Heart right ventricle (tissue), 16 donors: ENCODE measurements around the gene NAA10. TPM values are rescaled to one million over a fixed set of nuclear protein-coding genes. Genes with fewer than 3 reads are reported as not detected.

Experiments
- ATAC-seq, 8 donors: fragments of 200-7000 bp; cut with Tn5 transposase; one replicate each; pipeline ENCODE4 v1.9.1; 2020; ENCODE audit warnings: mild to moderate bottlenecking in 8 of 8, moderate library complexity in 8 of 8, moderate number of reproducible peaks in 1 of 8
- DNase-seq, 2 donors: peaks; one replicate each; pipeline ENCODE4 v3.0.0-alpha.2; 2020
- H3K27ac ChIP-seq, 10 donors: fragments of 200-600 bp; sonication (generic) in 2 of 10; one replicate each; pipeline versions ENCODE4 v1.5.0 to v1.8.0; 2020 to 2022; ENCODE audit warnings: mild to moderate bottlenecking in 3 of 10
- H3K27me3 ChIP-seq, 7 donors: fragments of 200-600 bp; one replicate each; pipeline ENCODE4 v1.8.0; 2021 to 2022; ENCODE audit warnings: mild to moderate bottlenecking in 2 of 7
- H3K36me3 ChIP-seq, 9 donors: fragments of 200-600 bp; sonication (generic) in 1 of 9; one replicate each; pipeline versions ENCODE4 v1.5.0 to v1.8.0; 2020 to 2022; ENCODE audit warnings: mild to moderate bottlenecking in 2 of 9
- H3K4me1 ChIP-seq, 9 donors: fragments of 200-600 bp; sonication (generic) in 1 of 9; one replicate each; pipeline versions ENCODE4 v1.5.0 to v1.8.0; 2020 to 2022; ENCODE audit warnings: mild to moderate bottlenecking in 4 of 9
- H3K4me3 ChIP-seq, 10 donors: fragments of 200-600 bp; sonication (generic) in 2 of 10; one replicate each; pipeline versions ENCODE4 v1.5.0 to v1.8.0; 2020 to 2022; ENCODE audit warnings: mild to moderate bottlenecking in 7 of 10, moderate library complexity in 2 of 10
- H3K9me3 ChIP-seq, 11 donors: fragments of 200-600 bp in 10 of 11; sonication (generic) in 2 of 11; one replicate each; pipeline versions ENCODE4 v1.5.0 to v1.8.0; 2013 to 2022; ENCODE audit warnings: mild to moderate bottlenecking in 2 of 11, control low read depth in 1 of 11, moderate library complexity in 1 of 11
- WGBS, 2 donors: extraction: QIAGEN DNeasy Blood & Tissue Kit; methylation state at CpG; one replicate each; pipeline ENCODE4 v1.1.7; 2013; ENCODE audit warnings: inconsistent platforms in 1 of 2; 5-methylcytosine and 5-hydroxymethylcytosine counted together
- intact Hi-C, 10 donors: fragments of 100-400 bp; cut with DNase I; formaldehyde crosslinking; loops; one replicate each; pipeline versions ENCODE4 v1.11.1 to v1.14.2; 2022
- polyA plus RNA-seq, 2 donors: library from polyadenylated mRNA; stranded (reverse); fragments of 200-250 nt; gene quantifications; one replicate each; pipeline ENCODE4 v1.2.3, GENCODE V29; 2013
- total RNA-seq, 10 donors: library from RNA; stranded (reverse); fragmentation: NEBNext Ultra II Directional in 3 of 10; extraction: Animal tissue kit (Norgen Biotek cat#: 25700) in 3 of 10; gene quantifications; one replicate each; pipeline versions ENCODE4 v1.2.1 to v1.2.4, GENCODE V29; 2021 to 2023
- TF ChIP-seq, protein P1 (sequence below), 9 donors: fragments of 200-600 bp; sonication (generic) in 2 of 9; IDR thresholded peaks; one replicate each; pipeline versions ENCODE4 v1.5.0 to v1.8.0; 2021 to 2022; ENCODE audit warnings: antibody characterized with exemption in 9 of 9, mild to moderate bottlenecking in 5 of 9, moderate library complexity in 1 of 9
- donor health status: Arrhythmogenic right ventricular cardiomyopathy.
- donor health status: ischemic (EF 13 %, LVEDD 7.1; RV severe dilation, severe dysfunction).
- donor health status: healthy with polysubstance abuse.
- donor health status: DM: no; HTN: yes; CAD: no.
- donor health status: DM: no; HTN: no; CAD: no.
- donor health status: ischemic (EF 25% LVEDD 6.9; RV normal size, moderate dysfunction).
- donor health status: ischemic (EF 25% LVEDD 5.7; RV mildly dilated, moderate dysfunction).
- donor health status: healthy.
- donor health status: DM: yes; HTN: yes; CAD: no.
- donor health status: Ischemic cardiomyopathy.
- donor health status: ischemic (EF 35%, LVEDD 5.7; RV mildly dilated, moderate dysfunction).
- donor health status: nonischemic (EF 11% LVEDD 7.7; RV severe dilation, severe dysfunction).
- donor health status: DM: yes; HTN: yes; CAD: no.
- donor health status: PGD.
- donor health status: ischemic (EF 29% LVEDD 5.4; RV normal size, mild dysfunction).
- donor health status: nonischemic (EF 23%, LVEDD 6.1; RV moderate dilation, normal function).

Gene NAA10
- total and polyA plus RNA-seq, 12 donors: 46.9 to 228 (median 62.2) TPM

- TF ChIP-seq, protein P1, sequence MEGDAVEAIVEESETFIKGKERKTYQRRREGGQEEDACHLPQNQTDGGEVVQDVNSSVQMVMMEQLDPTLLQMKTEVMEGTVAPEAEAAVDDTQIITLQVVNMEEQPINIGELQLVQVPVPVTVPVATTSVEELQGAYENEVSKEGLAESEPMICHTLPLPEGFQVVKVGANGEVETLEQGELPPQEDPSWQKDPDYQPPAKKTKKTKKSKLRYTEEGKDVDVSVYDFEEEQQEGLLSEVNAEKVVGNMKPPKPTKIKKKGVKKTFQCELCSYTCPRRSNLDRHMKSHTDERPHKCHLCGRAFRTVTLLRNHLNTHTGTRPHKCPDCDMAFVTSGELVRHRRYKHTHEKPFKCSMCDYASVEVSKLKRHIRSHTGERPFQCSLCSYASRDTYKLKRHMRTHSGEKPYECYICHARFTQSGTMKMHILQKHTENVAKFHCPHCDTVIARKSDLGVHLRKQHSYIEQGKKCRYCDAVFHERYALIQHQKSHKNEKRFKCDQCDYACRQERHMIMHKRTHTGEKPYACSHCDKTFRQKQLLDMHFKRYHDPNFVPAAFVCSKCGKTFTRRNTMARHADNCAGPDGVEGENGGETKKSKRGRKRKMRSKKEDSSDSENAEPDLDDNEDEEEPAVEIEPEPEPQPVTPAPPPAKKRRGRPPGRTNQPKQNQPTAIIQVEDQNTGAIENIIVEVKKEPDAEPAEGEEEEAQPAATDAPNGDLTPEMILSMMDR (IDR thresholded peaks at IDR 0.05): peak in 7 of 9 donors; percentile 7 to 46 (median 22)
- Histone ChIP-seq H3K27ac (peak overlapping the region; percentile 94 to 99 (median 97)), H3K4me1 (peaks cover 0 to 65% (median 49%) of the 10 kb centered on the region in 9 donors), H3K4me3 (peak overlapping the region; percentile 44 to 71 (median 60)), H3K9me3 (no peaks in the 10 kb centered on the region), H3K27me3 (peaks cover 0 to 36% (median 0%) of the 10 kb centered on the region in 7 donors), H3K36me3 (peaks cover 0 to 35% (median 0%) of the 10 kb centered on the region in 9 donors)
- WGBS, 2 donors: 0 to 1% methylated on average over 39 to 65 of the region's 76 CpGs
- intact Hi-C loops: loop anchor here in 4 of 10 donors (10.0 kb wide), 2 partner anchors 113 to 133 kb away; partner anchors contain the start of genes IDH3G (in 3 of the 4) and SSR4 (in 3 of the 4)
- DNase-seq (peak; percentile 92 to 94), ATAC-seq (peak; percentile 90 to 95 (median 93))
Measured at GRCh38 chrX:153927922-153928760, 6.7 kb downstream of the NAA10 start.

GRCh38 chrX:153927672-153927921, 7.2 kb downstream of the NAA10 start:
- Histone ChIP-seq H3K4me1 (peaks cover 0 to 67% (median 52%) of the 10 kb centered on the region in 9 donors), H3K27me3 (peaks cover 0 to 42% (median 0%) of the 10 kb centered on the region in 7 donors), H3K27ac (peak overlapping the region; percentile 94 to 99 (median 97)), H3K9me3 (no peaks in the 10 kb centered on the region), H3K4me3 (peak overlapping the region; percentile 44 to 71 (median 60)), H3K36me3 (peaks cover 0 to 31% (median 0%) of the 10 kb centered on the region in 9 donors)
- DNase-seq (no peak), ATAC-seq (peak in 3 of 8 donors; percentile 0 to 3 (median 1))
- intact Hi-C loops: loop anchor here in 4 of 10 donors (10.0 kb wide), 2 partner anchors 113 to 133 kb away; partner anchors contain the start of genes IDH3G (in 3 of the 4) and SSR4 (in 3 of the 4)
- WGBS, 2 donors: 0% methylated on average over 7 to 8 of the region's 8 CpGs
- TF ChIP-seq, protein P1 (IDR thresholded peaks at IDR 0.05): no peak

GRCh38 chrX:153926858-153927671, 7.8 kb downstream of the NAA10 start:
- WGBS, 2 donors: 11% methylated on average over 25 to 31 of the region's 31 CpGs
- Histone ChIP-seq H3K27me3 (peaks cover 0 to 43% (median 0%) of the 10 kb centered on the region in 7 donors), H3K9me3 (no peaks in the 10 kb centered on the region), H3K4me3 (peak overlapping the region; percentile 44 to 71 (median 60)), H3K27ac (peak overlapping the region; percentile 94 to 99 (median 97)), H3K36me3 (peaks cover 0 to 25% (median 0%) of the 10 kb centered on the region in 9 donors), H3K4me1 (peaks cover 0 to 73% (median 57%) of the 10 kb centered on the region in 9 donors)
- intact Hi-C loops: loop anchor here in 4 of 10 donors (10.0 kb wide), 2 partner anchors 112 to 132 kb away; partner anchors contain the start of genes IDH3G (in 3 of the 4) and SSR4 (in 3 of the 4)
- TF ChIP-seq, protein P1 (IDR thresholded peaks at IDR 0.05): no peak
- DNase-seq (peak; percentile 46 to 52), ATAC-seq (peak in 7 of 8 donors; percentile 4 to 30 (median 10))

GRCh38 chrX:153926552-153926857, 8.3 kb downstream of the NAA10 start:
- TF ChIP-seq, protein P1 (IDR thresholded peaks at IDR 0.05): no peak
- peaks cover 0 to 78% (median 57%) of the 10 kb centered on the region in 9 donors for H3K4me1 ChIP-seq
- intact Hi-C loops: loop anchor here in 4 of 10 donors (10.0 kb wide), 2 partner anchors 112 to 132 kb away; partner anchors contain the start of genes IDH3G (in 3 of the 4) and SSR4 (in 3 of the 4)
- no peak for DNase-seq
- no peak for ATAC-seq
- H3K27ac ChIP-seq: peak overlapping the region; percentile 94 to 99 (median 97)
- H3K36me3 ChIP-seq: peaks cover 0 to 20% (median 0%) of the 10 kb centered on the region in 9 donors
- peaks cover 0 to 49% (median 0%) of the 10 kb centered on the region in 7 donors for H3K27me3 ChIP-seq
- H3K4me3 ChIP-seq: peak overlapping the region in 8 of 10 donors; percentile 11 to 71 (median 61)
- 25 to 30% methylated on average over 1 to 4 of the region's 4 CpGs for WGBS, 2 donors
- H3K9me3 ChIP-seq: no peaks in the 10 kb centered on the region
